BE2C (cell line): ENCODE results near the gene NR1H2.

Source experiments
- DNase-seq: peaks from one replicate; pipeline ENCODE4 v3.0.0-alpha.2; 2020
- H3K27me3 ChIP-seq: fragments of 250-450 bp; sonication (Bioruptor Pico); 2 replicates; pipeline ENCODE4 v1.5.1; 2020; ENCODE audit warnings: mild to moderate bottlenecking
- H3K36me3 ChIP-seq: fragments of 250-450 bp; sonication (Bioruptor Pico); 2 replicates; pipeline ENCODE4 v1.5.1; 2020; ENCODE audit warnings: mild to moderate bottlenecking
- H3K4me1 ChIP-seq: fragments of 250-450 bp; sonication (Bioruptor Pico); 2 replicates; pipeline ENCODE4 v1.5.1; 2020
- H3K4me3 ChIP-seq: 2 replicates; pipeline ENCODE4 v1.5.1; 2011; ENCODE audit warnings: low read depth, low read length
- H3K9me3 ChIP-seq: fragments of 250-450 bp; sonication (Bioruptor Pico); 2 replicates; pipeline ENCODE4 v1.5.1; 2020
- CTCF ChIP-seq: IDR thresholded peaks from 2 replicates; pipeline ENCODE4 v1.5.1; 2012; ENCODE audit warnings: mild to moderate bottlenecking, low read depth, low read length

NR1H2 gene

DNA sequence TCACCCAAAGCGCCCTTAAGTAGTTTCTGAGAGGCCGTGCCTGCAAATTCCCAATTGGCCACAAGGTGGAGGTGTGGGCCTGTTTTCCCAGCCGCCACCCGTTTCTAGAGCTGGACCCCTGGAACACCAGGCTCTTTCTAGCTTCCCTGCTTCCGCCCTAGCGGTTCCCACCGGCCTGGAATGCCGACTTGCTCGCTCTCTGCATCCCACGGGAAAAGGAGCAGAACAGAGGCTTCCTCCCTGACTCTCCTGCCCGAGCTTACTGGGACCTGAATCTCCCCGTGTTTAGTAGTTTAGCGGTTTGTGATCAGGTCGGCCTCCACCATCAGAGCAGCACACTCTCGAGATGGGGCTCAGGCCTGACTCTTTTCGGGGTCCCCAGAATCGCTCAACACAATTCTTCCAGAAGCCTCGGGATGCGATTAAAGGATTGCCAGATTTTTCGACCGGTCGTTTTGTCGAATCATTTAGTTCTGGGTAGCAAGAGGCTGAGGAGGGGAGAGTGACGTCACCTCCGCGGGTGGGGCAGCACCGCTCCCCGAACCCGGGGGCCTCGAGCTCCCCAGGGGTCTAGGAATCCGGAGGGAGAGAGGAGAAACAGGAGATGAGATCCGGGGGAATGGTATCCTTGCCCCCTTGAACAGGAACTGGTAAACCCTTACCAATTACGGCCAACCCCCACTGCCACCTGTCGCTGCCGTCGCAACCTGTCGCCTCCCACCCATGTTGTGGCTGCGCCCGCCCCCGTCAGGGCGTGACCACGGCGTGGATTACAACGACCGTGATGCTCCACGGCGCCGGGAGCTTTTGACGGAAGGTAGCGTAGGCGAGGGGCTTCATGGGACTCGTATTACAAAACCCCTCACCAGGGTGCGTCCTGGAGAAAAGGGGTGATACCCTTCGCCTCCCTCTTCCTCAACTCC lies 18.8 kb upstream of the NR1H2 start:
- Histone ChIP-seq H3K27me3 (no peaks in the 10 kb centered on the region), H3K4me3 (peak overlapping the region; percentile 64), H3K4me1 (no peaks in the 10 kb centered on the region), H3K36me3 (no peaks in the 10 kb centered on the region), H3K9me3 (no peaks in the 10 kb centered on the region)
- TF ChIP-seq CTCF: peak; percentile 83
- peak; percentile 89 for DNase-seq

DNA sequence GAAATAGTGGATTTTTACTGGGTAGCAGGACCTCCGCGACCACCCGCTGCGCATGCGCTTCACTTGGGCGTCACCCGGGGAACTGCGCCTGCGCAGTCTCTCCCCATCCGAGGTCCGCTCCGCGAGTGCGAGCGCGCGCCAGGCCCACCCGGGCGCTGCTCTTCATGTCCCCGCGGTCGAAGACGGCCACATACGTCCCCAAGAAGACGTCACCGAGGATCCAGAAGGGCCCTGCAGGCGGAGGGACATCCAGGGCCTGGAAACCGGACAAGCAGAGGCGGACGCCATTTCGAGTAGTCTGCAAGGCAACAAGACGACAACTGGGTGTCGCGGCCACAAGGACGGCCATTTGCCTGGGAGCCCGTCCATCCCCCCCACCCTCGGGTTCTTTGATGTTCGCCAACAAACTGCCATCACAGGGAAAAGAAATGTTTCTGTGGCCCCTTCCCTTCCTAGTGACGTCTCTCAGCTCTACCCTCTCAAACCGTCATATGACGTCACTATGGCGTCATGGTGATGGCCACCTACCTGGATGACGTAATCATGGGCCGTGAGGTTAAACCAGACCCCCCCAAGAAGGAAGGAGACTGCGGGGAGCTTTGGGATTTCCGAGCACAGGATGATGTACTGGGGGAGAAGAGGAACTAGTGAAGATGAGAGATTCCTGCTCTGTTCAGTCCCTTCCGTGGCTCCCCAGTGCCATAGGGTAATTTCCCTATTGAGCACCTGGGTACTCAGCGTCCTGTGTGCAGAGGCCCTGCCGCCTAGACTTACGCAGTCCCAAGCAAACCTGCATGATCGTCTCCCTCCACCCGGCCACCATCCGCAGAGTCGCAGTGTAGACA lies 17.6 kb upstream of the NR1H2 start:
- no peak for TF ChIP-seq CTCF
- peak; percentile 90 for DNase-seq
- H3K36me3 ChIP-seq: no peaks in the 10 kb centered on the region
- no peaks in the 10 kb centered on the region for H3K9me3 ChIP-seq
- H3K4me3 ChIP-seq: peak overlapping the region; percentile 64
- no peaks in the 10 kb centered on the region for H3K27me3 ChIP-seq
- no peaks in the 10 kb centered on the region for H3K4me1 ChIP-seq

DNA sequence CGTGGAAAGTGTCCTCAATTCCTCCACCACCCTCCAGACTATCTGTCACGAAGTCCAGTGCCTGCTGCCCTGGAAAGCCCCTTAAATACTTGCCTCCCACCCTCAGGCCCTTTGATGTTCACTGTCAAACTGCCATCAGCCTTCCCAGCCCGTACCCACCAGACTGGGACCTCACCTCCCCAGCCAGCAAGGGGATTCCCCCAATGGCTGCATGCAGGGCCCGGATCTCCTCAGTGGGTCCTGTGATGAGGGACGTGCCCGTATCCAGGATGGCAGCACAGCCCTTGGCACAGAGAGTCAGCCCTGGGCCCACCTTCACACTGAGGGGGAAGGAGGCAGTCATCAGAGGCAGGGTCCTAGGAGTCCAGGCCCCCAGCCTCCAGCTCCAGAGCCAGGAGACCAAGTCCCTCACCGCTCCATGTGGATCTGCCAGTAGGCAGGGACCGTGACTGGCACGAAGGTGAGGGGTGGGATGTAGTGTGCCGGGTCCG lies 16.9 kb upstream of the NR1H2 start:
- no peaks in the 10 kb centered on the region for H3K4me1 ChIP-seq
- no peaks in the 10 kb centered on the region for H3K9me3 ChIP-seq
- H3K4me3 ChIP-seq: no peak overlapping the region; the same call in 1 of the 2 replicates
- no peak for TF ChIP-seq CTCF
- no peaks in the 10 kb centered on the region for H3K27me3 ChIP-seq
- no peak for DNase-seq
- no peaks in the 10 kb centered on the region for H3K36me3 ChIP-seq

DNA sequence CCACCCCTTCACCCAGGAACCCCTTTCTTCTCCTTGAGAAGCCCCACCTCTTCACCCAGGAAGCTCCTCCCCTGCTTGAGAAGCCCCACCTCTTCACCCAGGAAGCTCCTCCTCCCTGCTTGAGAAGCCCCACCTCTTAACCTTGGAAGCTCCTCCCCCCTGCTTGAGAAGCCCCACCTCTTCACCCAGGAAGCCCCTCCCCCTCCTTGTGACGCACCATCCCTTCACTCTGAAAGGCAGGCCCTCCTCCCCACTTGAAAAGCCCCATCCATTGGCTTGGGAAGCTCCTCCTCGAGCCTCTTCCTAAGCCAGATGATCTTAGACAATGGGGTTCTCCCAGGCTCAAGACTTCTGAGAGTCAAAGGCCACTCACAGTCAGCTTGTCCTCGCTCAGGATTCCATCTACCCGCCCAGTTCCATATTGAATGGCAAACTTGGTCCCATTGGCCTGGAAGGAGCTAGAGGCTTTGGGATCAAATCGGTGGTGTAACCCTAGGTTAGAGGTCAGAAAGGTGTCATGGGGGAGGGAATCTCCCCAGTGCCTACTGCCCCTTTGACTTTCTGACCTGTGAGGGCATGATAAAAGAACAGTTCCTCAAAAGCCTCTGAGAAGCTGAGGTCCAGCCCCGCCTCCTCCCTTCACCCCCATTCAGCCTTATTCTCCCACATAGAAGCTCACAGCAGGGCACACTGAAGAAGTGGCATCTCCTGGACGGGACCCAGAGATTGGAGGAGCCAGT lies 14.8 kb upstream of the NR1H2 start:
- no peak for TF ChIP-seq CTCF
- no peak for DNase-seq
- Histone ChIP-seq H3K9me3 (no peaks in the 10 kb centered on the region), H3K36me3 (no peaks in the 10 kb centered on the region), H3K4me1 (no peaks in the 10 kb centered on the region), H3K4me3 (no peak overlapping the region), H3K27me3 (no peaks in the 10 kb centered on the region)

- no peak for DNase-seq
- H3K9me3 ChIP-seq: no peaks in the 10 kb centered on the region
- TF ChIP-seq CTCF: no peak
- H3K27me3 ChIP-seq: no peaks in the 10 kb centered on the region
- no peaks in the 10 kb centered on the region for H3K4me1 ChIP-seq
- no peak overlapping the region for H3K4me3 ChIP-seq
- no peaks in the 10 kb centered on the region for H3K36me3 ChIP-seq
Measured at GRCh38 chr19:50362030-50362412, 14.2 kb upstream of the NR1H2 start.
